ENCODE measurements around the gene CDH13.

DNA sequence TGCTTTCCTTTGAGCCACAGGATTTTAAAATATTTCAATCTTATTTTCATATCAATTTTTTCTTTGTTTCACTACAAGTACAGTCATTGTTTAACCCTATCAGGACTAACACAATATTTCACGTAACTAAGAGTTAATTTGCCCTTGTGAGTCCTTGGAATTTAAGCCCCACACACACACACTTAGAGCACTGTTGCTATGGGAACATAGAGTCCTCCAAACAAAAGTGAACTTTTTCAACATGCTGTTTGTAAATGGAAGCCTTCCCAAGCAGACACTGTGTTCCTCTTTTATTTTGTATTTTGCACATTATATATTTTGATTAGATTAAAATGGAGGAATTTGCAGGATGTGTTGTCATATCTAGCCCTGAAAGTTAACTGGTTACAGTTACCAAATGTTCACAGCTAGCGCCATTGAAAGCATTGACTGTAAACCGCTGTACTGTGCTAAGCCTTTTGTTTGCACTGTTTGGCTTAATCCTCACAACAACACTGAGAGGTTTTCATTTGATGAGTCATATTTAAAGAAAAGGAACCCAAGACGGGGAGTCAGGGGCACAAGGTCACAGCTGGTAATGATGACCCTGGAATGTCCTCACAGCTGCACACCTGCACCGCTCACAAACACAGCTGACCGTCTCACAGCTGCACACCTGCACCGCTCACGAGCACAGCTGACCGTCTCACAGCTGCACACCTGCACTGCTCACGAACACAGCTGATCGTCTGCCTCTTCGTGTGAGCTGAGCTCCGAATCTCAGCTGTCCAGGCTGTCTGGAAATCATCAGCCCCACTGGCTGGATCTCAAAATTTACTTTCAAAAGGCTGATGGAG is 1187.3 kb downstream of the CDH13 start:
- TF ChIP-seq SIN3A (IDR thresholded peaks at IDR 0.05; ENCODE audit: borderline replicate concordance, insufficient read depth, low read length) (no peak), POLR2AphosphoS5 (IDR thresholded peaks at IDR 0.05; ENCODE audit: low read depth, low read length) (no peak), FOXP2 (optimal IDR thresholded peaks at IDR 0.05; ENCODE audit: borderline replicate concordance, extremely low read depth, extremely low read length, insufficient read depth) (no peak), TAF1 (IDR thresholded peaks at IDR 0.05; ENCODE audit: borderline replicate concordance, insufficient read depth, low read length) (no peak)
- TF ChIP-seq, protein P1, sequence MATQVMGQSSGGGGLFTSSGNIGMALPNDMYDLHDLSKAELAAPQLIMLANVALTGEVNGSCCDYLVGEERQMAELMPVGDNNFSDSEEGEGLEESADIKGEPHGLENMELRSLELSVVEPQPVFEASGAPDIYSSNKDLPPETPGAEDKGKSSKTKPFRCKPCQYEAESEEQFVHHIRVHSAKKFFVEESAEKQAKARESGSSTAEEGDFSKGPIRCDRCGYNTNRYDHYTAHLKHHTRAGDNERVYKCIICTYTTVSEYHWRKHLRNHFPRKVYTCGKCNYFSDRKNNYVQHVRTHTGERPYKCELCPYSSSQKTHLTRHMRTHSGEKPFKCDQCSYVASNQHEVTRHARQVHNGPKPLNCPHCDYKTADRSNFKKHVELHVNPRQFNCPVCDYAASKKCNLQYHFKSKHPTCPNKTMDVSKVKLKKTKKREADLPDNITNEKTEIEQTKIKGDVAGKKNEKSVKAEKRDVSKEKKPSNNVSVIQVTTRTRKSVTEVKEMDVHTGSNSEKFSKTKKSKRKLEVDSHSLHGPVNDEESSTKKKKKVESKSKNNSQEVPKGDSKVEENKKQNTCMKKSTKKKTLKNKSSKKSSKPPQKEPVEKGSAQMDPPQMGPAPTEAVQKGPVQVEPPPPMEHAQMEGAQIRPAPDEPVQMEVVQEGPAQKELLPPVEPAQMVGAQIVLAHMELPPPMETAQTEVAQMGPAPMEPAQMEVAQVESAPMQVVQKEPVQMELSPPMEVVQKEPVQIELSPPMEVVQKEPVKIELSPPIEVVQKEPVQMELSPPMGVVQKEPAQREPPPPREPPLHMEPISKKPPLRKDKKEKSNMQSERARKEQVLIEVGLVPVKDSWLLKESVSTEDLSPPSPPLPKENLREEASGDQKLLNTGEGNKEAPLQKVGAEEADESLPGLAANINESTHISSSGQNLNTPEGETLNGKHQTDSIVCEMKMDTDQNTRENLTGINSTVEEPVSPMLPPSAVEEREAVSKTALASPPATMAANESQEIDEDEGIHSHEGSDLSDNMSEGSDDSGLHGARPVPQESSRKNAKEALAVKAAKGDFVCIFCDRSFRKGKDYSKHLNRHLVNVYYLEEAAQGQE (IDR thresholded peaks at IDR 0.05; ENCODE audit: insufficient read depth in 1 of 2, low read depth in 2 of 2, low read length in 2 of 2) = no peak
